WI38 (cell line): ENCODE measurements around the gene ACTL10.

Experiments used
- H3K4me3 ChIP-seq: 2 replicates; pipeline ENCODE4 v1.5.1; 2011; ENCODE audit warnings: low read depth, mild to moderate bottlenecking, control low read depth, low read length
- CTCF ChIP-seq: IDR thresholded peaks from 2 replicates; pipeline ENCODE4 v1.5.1; 2012; ENCODE audit warnings: low read depth, mild to moderate bottlenecking, control low read depth, low read length

Gene ACTL10

GRCh38 chr20:33681728-33682353 lies 15.1 kb downstream of the ACTL10 start:
- TF ChIP-seq CTCF = no peak
- H3K4me3 ChIP-seq = no peak overlapping the region

GRCh38 chr20:33684533-33685327 lies 18.0 kb downstream of the ACTL10 start:
- no peak for TF ChIP-seq CTCF
- H3K4me3 ChIP-seq = peak overlapping the region; percentile 62

GRCh38 chr20:33685328-33686099 lies 18.8 kb downstream of the ACTL10 start:
- no peak for TF ChIP-seq CTCF
- H3K4me3 ChIP-seq = peak overlapping the region; percentile 62

GRCh38 chr20:33686100-33686983 lies 19.6 kb downstream of the ACTL10 start, which contains the start of gene E2F1:
Gene E2F1 (minus strand): TSS chr20:33686385. CDS start chr20:33686264, 121 bp downstream.
- peak within 1 kb of the TSS; percentile 62 for H3K4me3 ChIP-seq
- no peak for TF ChIP-seq CTCF

- TF ChIP-seq CTCF = no peak
- peak overlapping the region; percentile 48 for H3K4me3 ChIP-seq
Measured at GRCh38 chr20:33686984-33687366, 20.2 kb downstream of the ACTL10 start.

GRCh38 chr20:33687370-33687915 lies 20.7 kb downstream of the ACTL10 start:
- H3K4me3 ChIP-seq = no peak overlapping the region
- no peak for TF ChIP-seq CTCF
